Keratinocyte (primary cell): ENCODE results near the gene CLSTN2. TPM values are rescaled to one million over a fixed set of nuclear protein-coding genes. Genes with fewer than 3 reads are reported as not detected.

Experiments used
- DNase-seq: peaks from one replicate; pipeline ENCODE4 v3.0.0-alpha.2; 2011; ENCODE audit warnings: low read depth, missing footprints, low spot score
- FAIRE-seq: peaks from 2 replicates; lab custom pipeline; 2011; peaks lifted over from hg19 to GRCh38; lab: Jason Lieb, UNC
- H2AFZ ChIP-seq: 2 replicates; pipeline ENCODE4 v1.6.0; 2012; ENCODE audit warnings: low read length, control low read depth, inconsistent platforms; ENCODE audit not compliant: control insufficient read depth
- H3K27ac ChIP-seq: 2 replicates; pipeline ENCODE4 v1.5.1; 2011; ENCODE audit warnings: low read length; ENCODE audit not compliant: control insufficient read depth, insufficient read depth
- H3K27me3 ChIP-seq: 3 replicates; pipeline ENCODE4 v1.6.0; 2011; ENCODE audit warnings: low read length; ENCODE audit not compliant: control insufficient read depth, insufficient read depth; ENCODE audit errors: extremely low read depth
- H3K36me3 ChIP-seq, 2 experiments: 2 replicates in 1 of 2; 3 replicates in 1 of 2; pipeline ENCODE4 v1.5.1; 2011; ENCODE audit warnings: low read length in 2 of 2, mild to moderate bottlenecking in 1 of 2; ENCODE audit not compliant: control insufficient read depth in 2 of 2, insufficient read depth in 2 of 2; ENCODE audit errors: extremely low read depth in 1 of 2
- H3K4me1 ChIP-seq: 3 replicates; pipeline ENCODE4 v1.5.1; 2011; ENCODE audit warnings: low read length; ENCODE audit not compliant: control insufficient read depth, insufficient read depth; ENCODE audit errors: extremely low read depth
- H3K4me2 ChIP-seq: 3 replicates; pipeline ENCODE4 v1.6.0; 2011; ENCODE audit warnings: low read depth, low read length; ENCODE audit not compliant: control insufficient read depth, insufficient read depth; ENCODE audit errors: extremely low read depth
- H3K4me3 ChIP-seq, 3 experiments: fragments of 200-600 bp in 1 of 3; sonication (generic) in 1 of 3; 2 replicates in 2 of 3; 3 replicates in 1 of 3; pipeline ENCODE4 v1.5.1; 2011 to 2016; ENCODE audit warnings: low read length in 3 of 3, mild to moderate bottlenecking in 3 of 3, control low read depth in 2 of 3, inconsistent platforms in 1 of 3, low read depth in 1 of 3, mixed read lengths in 1 of 3, mixed run types in 1 of 3, moderate library complexity in 1 of 3; ENCODE audit not compliant: control insufficient read depth in 2 of 3, insufficient read depth in 2 of 3; ENCODE audit errors: extremely low read depth in 1 of 3
- H3K79me2 ChIP-seq: 2 replicates; pipeline ENCODE4 v1.6.0; 2012; ENCODE audit warnings: low read length; ENCODE audit not compliant: control insufficient read depth, insufficient read depth
- H3K9ac ChIP-seq: 3 replicates; pipeline ENCODE4 v1.6.0; 2011; ENCODE audit warnings: low read length; ENCODE audit not compliant: control insufficient read depth, insufficient read depth; ENCODE audit errors: extremely low read depth
- H3K9me1 ChIP-seq: 3 replicates; pipeline ENCODE4 v1.6.0; 2011; ENCODE audit warnings: low read length; ENCODE audit not compliant: control insufficient read depth, insufficient read depth; ENCODE audit errors: extremely low read depth
- H3K9me3 ChIP-seq: 2 replicates; pipeline ENCODE4 v1.5.1; 2012; ENCODE audit warnings: low read depth, low read length; ENCODE audit not compliant: control insufficient read depth
- H4K20me1 ChIP-seq: 3 replicates; pipeline ENCODE4 v1.6.0; 2011; ENCODE audit warnings: low read length; ENCODE audit not compliant: control insufficient read depth, insufficient read depth; ENCODE audit errors: extremely low read depth
- EZH2 ChIP-seq: IDR thresholded peaks from one replicate; pipeline ENCODE4 v1.6.1; 2012; ENCODE audit warnings: inconsistent platforms, mild to moderate bottlenecking, low read length, moderate library complexity
- dilution Hi-C: fragments of 300-500 bp; cut with MboI; formaldehyde crosslinking; loops from one replicate; pipeline ENCODE4 v1.7.0; 2020; ENCODE audit warnings: low sequenced_read_pairs; ENCODE audit not compliant: extremely low pct_ligation_motif_present
- polyA plus RNA-seq, 5 experiments: library from polyadenylated mRNA; depleted of rRNA in 3 of 5; stranded (reverse) in 3 of 5; stranded (forward) in 1 of 5; unstranded in 1 of 5; fragments of >200 nt; gene quantifications; 1 replicate in 1 of 5; 2 replicates in 3 of 5; 3 replicates in 1 of 5; pipeline versions ENCODE4 v1.2.1 to v1.2.3, GENCODE V29; 2011 to 2012; ENCODE audit warnings: missing spikeins in 2 of 5, low read depth in 1 of 5, low replicate concordance in 1 of 5
- TF ChIP-seq, protein P1 (sequence below), 3 experiments: IDR thresholded peaks in 1 of 3; conservative IDR thresholded peaks in 1 of 3; optimal IDR thresholded peaks in 1 of 3; 2 replicates in 2 of 3; 3 replicates in 1 of 3; pipeline versions ENCODE3 to v1.5.1; 2011; ENCODE audit warnings: low read length in 3 of 3, mild to moderate bottlenecking in 3 of 3, moderate library complexity in 2 of 3, control low read depth in 1 of 3, inconsistent platforms in 1 of 3; ENCODE audit not compliant: insufficient read depth in 2 of 3; ENCODE audit errors: extremely low read depth in 1 of 3

CLSTN2 gene
- polyA plus RNA-seq, 1 donor (not counting 4 experiments of a cell fraction or from before 2014, with no cell fraction given), result 0.09 TPM

DNA sequence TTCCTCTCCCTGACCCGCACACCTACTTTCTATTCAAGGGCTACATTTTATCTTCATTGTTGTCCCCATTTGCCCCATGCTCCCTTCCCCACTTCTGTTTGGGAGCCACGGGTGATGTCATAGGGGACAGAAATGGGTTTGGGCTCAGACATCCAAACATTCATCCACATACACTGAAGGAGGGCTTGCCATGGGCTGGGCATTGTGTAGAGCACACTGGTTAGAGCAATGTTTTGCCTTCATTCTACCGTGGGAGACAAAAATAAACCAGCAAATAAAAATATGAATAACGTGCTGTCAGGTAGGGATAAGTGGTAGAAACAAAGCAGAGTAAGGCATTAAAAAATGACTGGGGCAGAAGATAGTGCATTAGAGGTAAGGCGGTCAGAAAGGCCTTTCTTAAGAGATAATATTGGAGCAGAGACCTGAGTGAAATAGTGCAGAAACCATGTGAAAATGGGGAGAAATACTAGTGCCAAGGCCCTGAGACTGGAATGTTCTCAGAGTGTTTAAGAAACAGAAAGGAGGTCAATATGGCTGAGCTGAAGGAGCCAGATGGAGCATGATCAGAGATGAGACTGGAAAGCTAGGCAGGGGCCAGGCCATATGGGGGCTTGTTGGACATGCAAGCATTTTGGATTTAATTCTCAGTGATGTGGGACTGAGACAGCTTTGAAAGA is 40.9 kb upstream of the CLSTN2 start:
- FAIRE-seq, result no peak

DNA sequence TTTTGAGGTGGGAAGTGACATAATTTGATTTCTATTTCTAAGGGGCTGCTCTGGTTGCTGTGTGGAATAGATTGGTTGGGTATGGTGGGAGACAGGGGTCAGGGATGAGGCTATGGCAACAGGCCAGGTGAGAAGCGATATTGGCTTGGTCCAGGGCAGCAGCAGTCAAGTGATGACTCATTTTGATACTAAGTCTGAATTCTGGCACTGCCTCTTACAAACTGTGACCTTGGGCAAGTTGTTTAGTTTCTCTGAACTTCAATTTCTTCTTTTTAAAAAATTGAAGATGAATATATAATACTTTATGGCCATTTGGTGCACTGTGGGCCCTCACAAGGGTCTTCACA is 40.4 kb upstream of the CLSTN2 start:
- Histone ChIP-seq H3K9me1 (no peaks in the 10 kb centered on the region), H2AFZ (no peak overlapping the region), H3K4me1 (no peaks in the 10 kb centered on the region), H3K9ac (no peak overlapping the region), H4K20me1 (no peaks in the 10 kb centered on the region), H3K4me2 (no peak overlapping the region), H3K4me3 (no peak overlapping the region), H3K9me3 (no peaks in the 10 kb centered on the region), H3K27me3 (no peaks in the 10 kb centered on the region), H3K79me2 (no peaks in the 10 kb centered on the region), H3K27ac (no peak overlapping the region), H3K36me3 (no peaks in the 10 kb centered on the region)
- TF ChIP-seq, protein P1, sequence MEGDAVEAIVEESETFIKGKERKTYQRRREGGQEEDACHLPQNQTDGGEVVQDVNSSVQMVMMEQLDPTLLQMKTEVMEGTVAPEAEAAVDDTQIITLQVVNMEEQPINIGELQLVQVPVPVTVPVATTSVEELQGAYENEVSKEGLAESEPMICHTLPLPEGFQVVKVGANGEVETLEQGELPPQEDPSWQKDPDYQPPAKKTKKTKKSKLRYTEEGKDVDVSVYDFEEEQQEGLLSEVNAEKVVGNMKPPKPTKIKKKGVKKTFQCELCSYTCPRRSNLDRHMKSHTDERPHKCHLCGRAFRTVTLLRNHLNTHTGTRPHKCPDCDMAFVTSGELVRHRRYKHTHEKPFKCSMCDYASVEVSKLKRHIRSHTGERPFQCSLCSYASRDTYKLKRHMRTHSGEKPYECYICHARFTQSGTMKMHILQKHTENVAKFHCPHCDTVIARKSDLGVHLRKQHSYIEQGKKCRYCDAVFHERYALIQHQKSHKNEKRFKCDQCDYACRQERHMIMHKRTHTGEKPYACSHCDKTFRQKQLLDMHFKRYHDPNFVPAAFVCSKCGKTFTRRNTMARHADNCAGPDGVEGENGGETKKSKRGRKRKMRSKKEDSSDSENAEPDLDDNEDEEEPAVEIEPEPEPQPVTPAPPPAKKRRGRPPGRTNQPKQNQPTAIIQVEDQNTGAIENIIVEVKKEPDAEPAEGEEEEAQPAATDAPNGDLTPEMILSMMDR (optimal IDR thresholded peaks at IDR 0.05 in 1 of 3, IDR thresholded peaks at IDR 0.05 in 1 of 3, conservative IDR thresholded peaks at IDR 0.05 in 1 of 3; ENCODE audit: extremely low read depth in 1 of 3, insufficient read depth in 2 of 3, low read length in 3 of 3), result no peak
- no peak for TF ChIP-seq EZH2
- dilution Hi-C loops, result no loop called here
- DNase-seq, result no peak
- FAIRE-seq, result no peak

More for the DNA sequence above, 40.9 kb upstream of the CLSTN2 start:
- Histone ChIP-seq H3K4me1 (no peaks in the 10 kb centered on the region), H3K9ac (no peak overlapping the region), H4K20me1 (no peaks in the 10 kb centered on the region), H3K4me3 (no peak overlapping the region), H3K27ac (no peak overlapping the region), H3K36me3 (no peaks in the 10 kb centered on the region), H3K9me3 (no peaks in the 10 kb centered on the region), H3K4me2 (no peak overlapping the region), H2AFZ (no peak overlapping the region), H3K9me1 (no peaks in the 10 kb centered on the region), H3K79me2 (no peaks in the 10 kb centered on the region), H3K27me3 (no peaks in the 10 kb centered on the region)
- no peak for DNase-seq
- TF ChIP-seq EZH2, result no peak
- dilution Hi-C loops, result no loop called here

DNA sequence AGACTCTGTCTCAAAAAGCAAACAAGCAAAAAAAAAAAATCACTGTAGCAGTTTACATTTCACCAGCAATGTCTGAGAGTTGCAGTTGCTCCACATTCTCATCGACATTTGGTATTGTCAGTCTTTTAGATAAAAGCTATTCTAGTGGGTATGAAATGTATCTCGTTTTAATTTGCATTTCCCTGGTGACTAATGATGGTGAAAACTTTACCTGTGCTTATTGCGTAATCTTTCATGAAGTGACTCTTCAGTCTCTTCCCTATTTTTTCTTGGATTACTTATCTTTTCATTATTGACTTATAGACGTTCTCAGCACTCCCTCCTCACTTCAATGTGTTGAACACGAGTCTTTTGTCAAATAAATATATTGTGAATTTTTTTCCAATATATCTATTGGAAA is 37.2 kb upstream of the CLSTN2 start:
- Histone ChIP-seq H3K4me2 (no peak overlapping the region), H3K9ac (no peak overlapping the region), H3K4me3 (no peak overlapping the region), H3K9me1 (no peaks in the 10 kb centered on the region), H3K4me1 (no peaks in the 10 kb centered on the region), H2AFZ (no peak overlapping the region), H3K27me3 (no peaks in the 10 kb centered on the region), H4K20me1 (no peaks in the 10 kb centered on the region), H3K27ac (no peak overlapping the region), H3K36me3 (no peaks in the 10 kb centered on the region), H3K79me2 (no peaks in the 10 kb centered on the region), H3K9me3 (no peaks in the 10 kb centered on the region)
- dilution Hi-C loops, result no loop called here
- TF ChIP-seq, protein P1 (optimal IDR thresholded peaks at IDR 0.05 in 1 of 3, IDR thresholded peaks at IDR 0.05 in 1 of 3, conservative IDR thresholded peaks at IDR 0.05 in 1 of 3; ENCODE audit: extremely low read depth in 1 of 3, insufficient read depth in 2 of 3, low read length in 3 of 3), result no peak
- no peak for TF ChIP-seq EZH2
- DNase-seq (no peak), FAIRE-seq (no peak)
